ENCODE results near the gene ZNF273.
"Not testable (repeated sequence)": the region's sequence is repeated elsewhere in the genome, so short reads cannot be mapped to it uniquely, and the experiment has no call there.

The ZNF273 gene

GRCh38 chr7:64947252-64948000 lies 44.4 kb downstream of the ZNF273 start:
- no peak for DNase-seq

GRCh38 chr7:64948774-64949173 lies 45.7 kb downstream of the ZNF273 start:
- not testable (repeated sequence) for DNase-seq

- DNase-seq, result not testable (repeated sequence)
Observed at GRCh38 chr7:64950673-64951072, 47.6 kb downstream of the ZNF273 start.

DNA sequence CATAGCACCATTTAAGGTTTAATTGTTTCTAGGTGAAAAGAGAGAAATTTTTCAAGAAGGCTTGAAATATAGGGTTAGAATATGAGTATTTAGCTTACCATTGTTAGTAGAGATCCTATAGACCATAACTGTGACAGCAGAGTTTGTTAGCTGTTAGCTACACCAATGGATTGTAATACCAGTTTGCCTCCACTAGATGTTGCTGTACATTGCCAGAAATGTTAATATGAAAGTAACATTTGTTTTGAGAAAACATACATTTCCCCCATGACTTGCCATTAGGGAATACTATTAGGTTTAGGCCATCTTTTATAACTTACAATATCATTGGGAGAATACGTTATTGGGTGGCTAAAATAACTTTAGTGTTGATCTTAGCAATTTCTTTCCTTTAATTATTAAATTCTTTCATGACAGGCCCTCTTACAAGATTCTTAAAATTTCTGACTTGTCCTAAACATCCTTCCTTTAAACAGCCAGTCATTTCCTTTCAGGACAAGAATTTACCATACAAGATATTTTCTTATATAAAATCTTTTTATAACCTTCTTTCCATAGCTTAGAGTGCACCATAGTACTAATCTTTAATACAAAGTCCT lies 48.3 kb downstream of the ZNF273 start:
- peak; percentile 26 for DNase-seq

- no peak for DNase-seq
Observed at GRCh38 chr7:64959072-64959747, 56.1 kb downstream of the ZNF273 start.

- DNase-seq, result no peak
Observed at GRCh38 chr7:64965594-64965993, 62.5 kb downstream of the ZNF273 start.

- no peak for DNase-seq
Observed at GRCh38 chr7:64978497-64979203, 75.6 kb downstream of the ZNF273 start.
